ENCODE results near the gene NME2.

- no peak for TF ChIP-seq POLR2A (IDR thresholded peaks at IDR 0.05; ENCODE audit: low read depth, low read length)
- TF ChIP-seq POLR2AphosphoS5 (IDR thresholded peaks at IDR 0.05; ENCODE audit: low read depth, low read length) = no peak
- TF ChIP-seq TAF1 (IDR thresholded peaks at IDR 0.05; ENCODE audit: borderline replicate concordance, low read depth, low read length) = no peak
Measured at GRCh38 chr17:51154176-51154575, 12.0 kb upstream of the NME2 start.
